ENCODE measurements around the gene TMEM132C. TPM values are rescaled to one million over a fixed set of nuclear protein-coding genes. Genes with fewer than 3 reads are reported as not detected.

The TMEM132C gene
- total and polyA plus RNA-seq, 2 experiments from 2014 or later: not detected

DNA sequence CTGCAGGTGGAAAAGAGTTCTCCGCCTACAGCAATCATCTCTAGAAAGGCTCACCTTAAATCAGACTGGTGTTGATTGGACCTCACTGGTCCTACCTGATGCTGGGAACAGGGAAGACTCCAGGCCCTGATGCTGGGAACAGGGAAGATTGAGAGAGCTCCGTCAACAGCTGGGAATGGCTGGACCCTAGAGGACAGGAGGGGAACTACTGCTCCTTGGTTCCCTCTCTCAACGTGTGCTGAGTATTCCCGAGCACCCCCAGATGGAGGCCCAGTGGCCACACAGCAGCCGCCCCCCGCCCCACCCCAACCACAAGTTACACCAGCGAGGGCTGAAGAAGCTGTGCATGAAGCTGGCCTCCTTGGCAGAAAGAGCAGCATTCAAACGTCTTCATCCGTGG lies 316.5 kb downstream of the TMEM132C start:
- no peak overlapping the region for H3K27ac ChIP-seq (ENCODE audit: low read depth)
- no peaks in the 10 kb centered on the region for H4K20me1 ChIP-seq (replicated peaks; ENCODE audit: insufficient read depth)
- TF ChIP-seq JUNB (IDR thresholded peaks at IDR 0.05; ENCODE audit: unreplicated experiment) (no peak), ZNF114 (CRISPR knock-in tag; IDR thresholded peaks at IDR 0.05) (no peak)
- TF ChIP-seq, protein P1, sequence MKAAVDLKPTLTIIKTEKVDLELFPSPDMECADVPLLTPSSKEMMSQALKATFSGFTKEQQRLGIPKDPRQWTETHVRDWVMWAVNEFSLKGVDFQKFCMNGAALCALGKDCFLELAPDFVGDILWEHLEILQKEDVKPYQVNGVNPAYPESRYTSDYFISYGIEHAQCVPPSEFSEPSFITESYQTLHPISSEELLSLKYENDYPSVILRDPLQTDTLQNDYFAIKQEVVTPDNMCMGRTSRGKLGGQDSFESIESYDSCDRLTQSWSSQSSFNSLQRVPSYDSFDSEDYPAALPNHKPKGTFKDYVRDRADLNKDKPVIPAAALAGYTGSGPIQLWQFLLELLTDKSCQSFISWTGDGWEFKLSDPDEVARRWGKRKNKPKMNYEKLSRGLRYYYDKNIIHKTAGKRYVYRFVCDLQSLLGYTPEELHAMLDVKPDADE (IDR thresholded peaks at IDR 0.05): no peak
- TF ChIP-seq, protein P2, sequence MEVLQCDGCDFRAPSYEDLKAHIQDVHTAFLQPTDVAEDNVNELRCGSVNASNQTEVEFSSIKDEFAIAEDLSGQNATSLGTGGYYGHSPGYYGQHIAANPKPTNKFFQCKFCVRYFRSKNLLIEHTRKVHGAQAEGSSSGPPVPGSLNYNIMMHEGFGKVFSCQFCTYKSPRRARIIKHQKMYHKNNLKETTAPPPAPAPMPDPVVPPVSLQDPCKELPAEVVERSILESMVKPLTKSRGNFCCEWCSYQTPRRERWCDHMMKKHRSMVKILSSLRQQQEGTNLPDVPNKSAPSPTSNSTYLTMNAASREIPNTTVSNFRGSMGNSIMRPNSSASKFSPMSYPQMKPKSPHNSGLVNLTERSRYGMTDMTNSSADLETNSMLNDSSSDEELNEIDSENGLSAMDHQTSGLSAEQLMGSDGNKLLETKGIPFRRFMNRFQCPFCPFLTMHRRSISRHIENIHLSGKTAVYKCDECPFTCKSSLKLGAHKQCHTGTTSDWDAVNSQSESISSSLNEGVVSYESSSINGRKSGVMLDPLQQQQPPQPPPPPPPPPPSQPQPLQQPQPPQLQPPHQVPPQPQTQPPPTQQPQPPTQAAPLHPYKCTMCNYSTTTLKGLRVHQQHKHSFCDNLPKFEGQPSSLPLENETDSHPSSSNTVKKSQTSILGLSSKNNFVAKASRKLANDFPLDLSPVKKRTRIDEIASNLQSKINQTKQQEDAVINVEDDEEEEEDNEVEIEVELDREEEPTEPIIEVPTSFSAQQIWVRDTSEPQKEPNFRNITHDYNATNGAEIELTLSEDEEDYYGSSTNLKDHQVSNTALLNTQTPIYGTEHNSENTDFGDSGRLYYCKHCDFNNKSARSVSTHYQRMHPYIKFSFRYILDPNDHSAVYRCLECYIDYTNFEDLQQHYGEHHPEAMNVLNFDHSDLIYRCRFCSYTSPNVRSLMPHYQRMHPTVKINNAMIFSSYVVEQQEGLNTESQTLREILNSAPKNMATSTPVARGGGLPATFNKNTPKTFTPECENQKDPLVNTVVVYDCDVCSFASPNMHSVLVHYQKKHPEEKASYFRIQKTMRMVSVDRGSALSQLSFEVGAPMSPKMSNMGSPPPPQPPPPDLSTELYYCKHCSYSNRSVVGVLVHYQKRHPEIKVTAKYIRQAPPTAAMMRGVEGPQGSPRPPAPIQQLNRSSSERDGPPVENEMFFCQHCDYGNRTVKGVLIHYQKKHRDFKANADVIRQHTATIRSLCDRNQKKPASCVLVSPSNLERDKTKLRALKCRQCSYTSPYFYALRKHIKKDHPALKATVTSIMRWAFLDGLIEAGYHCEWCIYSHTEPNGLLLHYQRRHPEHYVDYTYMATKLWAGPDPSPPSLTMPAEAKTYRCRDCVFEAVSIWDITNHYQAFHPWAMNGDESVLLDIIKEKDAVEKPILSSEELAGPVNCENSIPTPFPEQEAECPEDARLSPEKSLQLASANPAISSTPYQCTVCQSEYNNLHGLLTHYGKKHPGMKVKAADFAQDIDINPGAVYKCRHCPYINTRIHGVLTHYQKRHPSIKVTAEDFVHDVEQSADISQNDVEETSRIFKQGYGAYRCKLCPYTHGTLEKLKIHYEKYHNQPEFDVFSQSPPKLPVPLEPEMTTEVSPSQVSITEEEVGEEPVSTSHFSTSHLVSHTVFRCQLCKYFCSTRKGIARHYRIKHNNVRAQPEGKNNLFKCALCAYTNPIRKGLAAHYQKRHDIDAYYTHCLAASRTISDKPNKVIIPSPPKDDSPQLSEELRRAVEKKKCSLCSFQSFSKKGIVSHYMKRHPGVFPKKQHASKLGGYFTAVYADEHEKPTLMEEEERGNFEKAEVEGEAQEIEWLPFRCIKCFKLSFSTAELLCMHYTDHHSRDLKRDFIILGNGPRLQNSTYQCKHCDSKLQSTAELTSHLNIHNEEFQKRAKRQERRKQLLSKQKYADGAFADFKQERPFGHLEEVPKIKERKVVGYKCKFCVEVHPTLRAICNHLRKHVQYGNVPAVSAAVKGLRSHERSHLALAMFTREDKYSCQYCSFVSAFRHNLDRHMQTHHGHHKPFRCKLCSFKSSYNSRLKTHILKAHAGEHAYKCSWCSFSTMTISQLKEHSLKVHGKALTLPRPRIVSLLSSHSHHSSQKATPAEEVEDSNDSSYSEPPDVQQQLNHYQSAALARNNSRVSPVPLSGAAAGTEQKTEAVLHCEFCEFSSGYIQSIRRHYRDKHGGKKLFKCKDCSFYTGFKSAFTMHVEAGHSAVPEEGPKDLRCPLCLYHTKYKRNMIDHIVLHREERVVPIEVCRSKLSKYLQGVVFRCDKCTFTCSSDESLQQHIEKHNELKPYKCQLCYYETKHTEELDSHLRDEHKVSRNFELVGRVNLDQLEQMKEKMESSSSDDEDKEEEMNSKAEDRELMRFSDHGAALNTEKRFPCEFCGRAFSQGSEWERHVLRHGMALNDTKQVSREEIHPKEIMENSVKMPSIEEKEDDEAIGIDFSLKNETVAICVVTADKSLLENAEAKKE (CRISPR knock-in tag; IDR thresholded peaks at IDR 0.05): no peak
- TF ChIP-seq, protein P3, sequence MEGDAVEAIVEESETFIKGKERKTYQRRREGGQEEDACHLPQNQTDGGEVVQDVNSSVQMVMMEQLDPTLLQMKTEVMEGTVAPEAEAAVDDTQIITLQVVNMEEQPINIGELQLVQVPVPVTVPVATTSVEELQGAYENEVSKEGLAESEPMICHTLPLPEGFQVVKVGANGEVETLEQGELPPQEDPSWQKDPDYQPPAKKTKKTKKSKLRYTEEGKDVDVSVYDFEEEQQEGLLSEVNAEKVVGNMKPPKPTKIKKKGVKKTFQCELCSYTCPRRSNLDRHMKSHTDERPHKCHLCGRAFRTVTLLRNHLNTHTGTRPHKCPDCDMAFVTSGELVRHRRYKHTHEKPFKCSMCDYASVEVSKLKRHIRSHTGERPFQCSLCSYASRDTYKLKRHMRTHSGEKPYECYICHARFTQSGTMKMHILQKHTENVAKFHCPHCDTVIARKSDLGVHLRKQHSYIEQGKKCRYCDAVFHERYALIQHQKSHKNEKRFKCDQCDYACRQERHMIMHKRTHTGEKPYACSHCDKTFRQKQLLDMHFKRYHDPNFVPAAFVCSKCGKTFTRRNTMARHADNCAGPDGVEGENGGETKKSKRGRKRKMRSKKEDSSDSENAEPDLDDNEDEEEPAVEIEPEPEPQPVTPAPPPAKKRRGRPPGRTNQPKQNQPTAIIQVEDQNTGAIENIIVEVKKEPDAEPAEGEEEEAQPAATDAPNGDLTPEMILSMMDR (conservative IDR thresholded peaks at IDR 0.05; ENCODE audit: low read depth in 2 of 2): 0 out of 4 replicates have a peak, but pooled peaks of 1 of the 2 experiments have one; percentile 0
- H3K36me3 Mint-ChIP-seq (ENCODE audit: low read depth): peaks cover 57% of the 10 kb centered on the region
- H3K27me3 ChIP-seq (ENCODE audit: insufficient read depth): no peaks in the 10 kb centered on the region
- no peaks in the 10 kb centered on the region for H3K9me2 ChIP-seq (ENCODE audit: insufficient read depth)
- no peak overlapping the region for H2AFZ ChIP-seq
- no peaks in the 10 kb centered on the region for H3F3A ChIP-seq (replicated peaks; ENCODE audit: low read depth)
- H3K4me2 ChIP-seq: no peak overlapping the region
- no peak overlapping the region for H3K4me3 Mint-ChIP-seq
- H3K36me3 ChIP-seq (ENCODE audit: insufficient read depth): peaks cover 5% of the 10 kb centered on the region; the same call in 1 of the 2 replicates
- H3K79me2 ChIP-seq (replicated peaks; ENCODE audit: insufficient read depth): no peaks in the 10 kb centered on the region
- H3K4me3 ChIP-seq: no peak overlapping the region
- H3K27ac Mint-ChIP-seq: no peak overlapping the region
- no peak for ATAC-seq
- H3K4me1 ChIP-seq (ENCODE audit: insufficient read depth): no peaks in the 10 kb centered on the region
- peaks cover 97% of the 10 kb centered on the region for H3K9me3 Mint-ChIP-seq
- peaks cover 6% of the 10 kb centered on the region for H3K27me3 Mint-ChIP-seq (ENCODE audit: insufficient read depth, low read depth, poor library complexity)
- no peaks in the 10 kb centered on the region for H3K4me1 Mint-ChIP-seq
- peak; percentile 2 for DNase-seq (ENCODE audit: low spot score)

Data from GM23338 (cell line).